HG03066 (cell line): ENCODE results near the gene SETBP1.

Source experiments
- ATAC-seq: cut with Tn5 transposase; IDR thresholded peaks from one replicate; pipeline ENCODE4 v1.9.1; 2021; ENCODE audit warnings: low read depth; ENCODE audit not compliant: unreplicated experiment

The SETBP1 gene

GRCh38 chr18:45049578-45050319 is 369.1 kb downstream of the SETBP1 start:
- no peak for ATAC-seq

DNA sequence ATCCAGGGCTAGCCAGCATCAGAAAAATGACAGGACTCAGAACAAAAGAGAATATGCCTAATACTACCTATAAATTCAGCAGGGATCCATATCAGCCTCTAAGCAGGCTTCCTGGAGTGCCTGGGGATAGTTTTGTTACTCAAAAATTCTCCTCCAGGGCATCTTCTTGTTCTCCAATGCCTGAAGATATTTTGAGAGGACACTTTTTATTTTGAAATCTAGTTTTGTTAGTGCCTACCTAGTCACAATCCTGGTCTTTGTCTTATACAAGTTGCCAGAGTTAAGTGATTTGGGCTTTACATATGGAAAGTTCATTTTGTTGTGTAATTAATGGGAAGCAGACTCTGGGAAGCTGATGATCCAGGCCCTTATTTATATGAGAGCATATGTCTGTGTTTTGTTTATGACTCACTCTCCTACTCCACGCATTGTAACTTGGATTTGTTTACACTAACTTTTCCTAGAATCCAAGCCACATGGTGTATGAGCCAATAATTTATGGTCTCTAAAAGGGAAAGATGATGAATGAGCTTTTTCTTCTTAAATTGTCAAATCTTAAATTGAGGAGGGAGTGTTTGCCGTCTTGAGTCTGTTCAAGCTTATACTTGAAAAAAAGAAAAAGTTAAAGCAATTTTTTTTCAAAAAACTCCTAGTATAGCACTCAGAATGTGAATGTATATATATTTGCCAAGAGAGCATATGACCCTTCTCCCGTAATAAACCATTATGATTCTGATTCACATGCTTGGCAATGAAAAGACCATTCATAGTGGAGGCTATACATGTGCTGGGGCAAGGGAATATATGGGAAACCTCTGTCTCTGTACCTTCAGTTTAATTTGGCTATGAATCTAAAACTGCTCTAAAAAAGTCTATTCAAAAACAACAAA is 370.3 kb downstream of the SETBP1 start:
- ATAC-seq: no peak

DNA sequence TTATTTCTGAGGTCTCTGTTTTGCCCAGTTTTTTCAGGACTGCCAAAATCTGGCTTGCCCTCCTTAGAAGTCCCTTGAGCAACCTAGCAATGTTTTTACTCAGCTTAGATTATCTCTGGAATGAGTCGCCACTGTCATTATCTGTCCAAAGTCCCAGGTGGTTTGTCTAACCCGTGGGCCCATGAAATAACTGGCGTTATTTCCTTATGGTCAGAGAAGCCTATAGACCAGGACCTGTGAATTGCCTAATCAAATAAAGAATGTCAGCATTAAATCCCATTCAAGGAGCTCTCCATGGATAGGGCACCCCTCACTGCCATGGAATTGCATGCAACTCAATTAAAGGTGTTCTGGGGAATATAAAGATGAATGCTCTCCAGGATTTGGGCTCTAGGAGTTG is 373.9 kb downstream of the SETBP1 start:
- ATAC-seq: no peak

DNA sequence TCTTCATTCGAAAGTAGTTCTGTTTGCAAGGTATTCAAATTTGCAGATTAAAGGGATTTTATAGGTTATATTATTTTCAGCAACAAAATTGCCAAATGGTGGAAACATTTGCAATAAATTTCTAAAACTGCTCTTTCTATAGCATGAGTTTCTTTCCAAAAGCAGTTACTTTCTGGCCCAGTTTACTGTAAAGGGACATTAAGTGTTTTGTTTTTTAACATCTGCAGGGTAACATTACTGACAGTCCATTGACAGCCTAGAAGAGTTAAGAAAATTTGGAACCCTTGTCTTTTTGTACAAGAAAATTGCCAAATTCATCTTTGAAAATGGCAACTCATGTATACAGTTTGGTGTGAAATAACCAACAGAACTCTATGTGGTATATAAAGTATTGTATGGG is 375.1 kb downstream of the SETBP1 start:
- ATAC-seq: no peak

DNA sequence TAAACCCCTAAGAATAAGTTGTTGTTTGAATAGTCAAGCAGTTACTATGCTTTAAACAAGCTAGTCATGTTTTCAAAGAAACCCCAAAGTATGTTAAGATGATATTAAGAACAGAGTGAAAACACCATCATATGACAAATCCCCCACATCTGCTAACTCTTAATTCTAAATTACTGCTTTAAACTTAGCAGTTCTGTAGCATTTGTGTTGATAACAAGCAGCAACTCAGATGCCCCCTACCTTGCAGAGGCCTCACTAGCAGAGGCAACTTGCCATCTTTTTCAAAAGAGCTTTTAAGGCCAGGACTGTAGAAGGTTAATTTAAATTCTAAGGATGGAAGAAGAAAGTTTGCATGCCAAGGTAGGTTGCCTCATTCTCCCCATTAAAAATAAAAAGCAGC is 376.2 kb downstream of the SETBP1 start:
- ATAC-seq: no peak

DNA sequence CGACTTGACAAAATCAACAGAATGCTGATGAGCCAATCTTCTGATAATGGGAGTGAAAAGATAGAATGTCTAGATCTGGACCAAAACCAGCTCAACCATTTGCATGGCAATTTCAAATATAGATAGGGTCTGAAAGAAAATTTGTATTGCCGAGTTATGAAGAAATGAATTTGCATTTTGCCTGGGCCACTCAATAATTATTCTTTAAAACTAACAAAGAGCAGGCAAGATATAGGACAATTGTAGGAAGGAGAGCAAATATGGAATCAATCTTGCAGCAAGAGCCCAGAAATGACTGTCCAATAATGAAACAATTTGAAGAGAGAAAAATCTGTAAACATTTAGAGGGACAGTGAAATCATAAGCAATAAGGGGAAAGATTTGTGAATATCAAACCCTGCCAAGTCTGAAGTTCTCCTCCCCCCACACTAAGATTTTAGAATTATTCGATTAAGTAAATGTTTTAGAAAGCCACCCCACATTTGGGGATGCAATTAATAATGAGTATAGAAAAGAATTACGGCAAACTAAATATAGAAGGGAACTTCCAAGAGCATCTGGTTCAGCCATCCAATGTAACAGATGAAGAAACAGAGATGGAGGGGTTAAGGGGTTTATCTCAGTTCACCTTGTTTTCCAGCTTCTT is 377.4 kb downstream of the SETBP1 start:
- ATAC-seq: no peak

DNA sequence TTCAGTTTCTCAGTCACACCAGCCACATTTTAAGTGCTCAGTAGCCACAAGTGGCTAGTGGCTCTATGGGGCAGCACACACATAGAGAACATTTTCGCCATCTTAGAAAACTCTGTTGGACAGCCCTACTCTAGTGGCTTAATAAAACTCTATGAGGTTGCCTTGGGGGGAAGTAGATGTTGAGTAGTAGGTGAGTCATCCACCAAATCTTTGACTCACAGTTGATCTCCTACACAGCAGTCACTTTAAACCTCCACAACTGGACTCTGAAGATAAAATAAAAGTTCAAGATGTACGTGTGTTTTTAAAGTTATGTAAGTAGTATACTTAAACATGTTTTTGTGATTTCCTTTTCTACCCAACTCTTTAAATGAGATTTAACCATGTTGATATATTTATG is 379.0 kb downstream of the SETBP1 start:
- no peak for ATAC-seq

- ATAC-seq: no peak
Observed at GRCh38 chr18:45060102-45060501, 379.4 kb downstream of the SETBP1 start.

- no peak for ATAC-seq
Observed at GRCh38 chr18:45061359-45061758, 380.7 kb downstream of the SETBP1 start.

- no peak for ATAC-seq
Observed at GRCh38 chr18:45063246-45064038, 382.8 kb downstream of the SETBP1 start.

DNA sequence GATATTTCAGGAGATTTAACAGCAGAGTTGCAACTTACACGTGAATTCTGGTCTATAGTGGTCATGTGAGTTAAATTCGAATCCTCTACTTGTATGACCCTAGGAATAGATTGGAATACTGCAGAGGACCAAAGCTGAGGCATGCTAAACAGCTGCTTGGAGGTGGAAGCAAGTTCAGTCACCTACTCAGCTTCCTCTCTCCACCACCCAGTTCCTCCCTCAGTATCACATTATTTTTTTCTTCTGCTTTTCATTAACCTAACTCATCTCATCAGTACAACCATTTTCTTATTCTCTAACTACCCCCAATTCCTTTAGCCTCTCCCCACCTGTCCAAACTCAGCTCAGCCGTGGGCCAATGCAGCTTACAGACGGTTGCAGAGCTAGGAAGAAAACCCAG is 385.5 kb downstream of the SETBP1 start:
- ATAC-seq: no peak

DNA sequence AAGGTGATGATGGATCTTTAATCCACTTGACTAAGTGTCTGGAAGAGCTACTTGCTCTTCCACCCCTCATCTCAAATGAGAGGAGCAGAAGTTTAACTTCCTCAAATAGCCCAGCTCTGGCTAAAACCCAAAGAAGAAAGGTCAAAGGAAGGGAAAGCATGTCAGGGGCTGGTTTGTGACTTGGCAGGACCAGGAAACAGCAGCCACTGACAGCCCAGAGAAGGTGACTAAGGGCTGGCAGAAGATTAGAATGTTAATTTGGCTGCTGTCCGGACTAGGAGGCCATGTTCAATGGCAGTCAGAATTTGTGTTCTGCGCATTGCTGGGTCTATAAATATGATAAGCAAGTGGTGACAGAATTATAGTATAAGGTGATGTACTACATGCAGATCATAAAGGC is 386.2 kb downstream of the SETBP1 start:
- no peak for ATAC-seq

DNA sequence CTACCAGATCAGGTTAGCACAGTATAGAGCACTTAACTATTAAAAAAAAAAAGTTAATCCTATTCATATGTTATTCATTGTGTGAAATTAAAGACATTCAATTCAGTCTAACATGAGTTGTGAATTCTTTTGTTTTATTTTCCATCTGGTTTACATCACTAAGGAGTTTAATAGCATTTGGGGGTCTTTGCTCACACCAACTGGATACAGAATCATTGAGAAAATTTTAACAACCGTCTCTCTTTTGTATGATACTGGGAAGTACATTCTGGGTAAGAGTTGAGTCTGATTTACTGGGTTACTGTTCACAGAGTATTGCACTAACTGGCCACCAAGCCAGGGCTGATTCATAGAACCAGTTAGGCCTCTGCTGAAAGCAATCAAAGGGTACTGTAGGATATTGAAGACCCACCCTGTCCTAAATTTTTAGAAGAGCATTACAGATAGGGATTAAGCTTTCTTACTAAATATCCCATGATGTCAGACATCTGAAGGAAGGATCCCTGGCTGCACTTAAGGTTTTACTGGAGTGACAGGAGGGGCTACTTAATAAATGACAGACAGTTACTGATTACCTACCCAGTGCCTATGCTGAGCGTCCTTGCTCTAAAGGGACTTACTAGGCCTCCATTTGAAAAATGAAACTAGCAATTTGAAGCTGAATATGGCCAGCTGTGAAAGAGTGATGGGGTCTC is 387.9 kb downstream of the SETBP1 start:
- ATAC-seq: no peak

DNA sequence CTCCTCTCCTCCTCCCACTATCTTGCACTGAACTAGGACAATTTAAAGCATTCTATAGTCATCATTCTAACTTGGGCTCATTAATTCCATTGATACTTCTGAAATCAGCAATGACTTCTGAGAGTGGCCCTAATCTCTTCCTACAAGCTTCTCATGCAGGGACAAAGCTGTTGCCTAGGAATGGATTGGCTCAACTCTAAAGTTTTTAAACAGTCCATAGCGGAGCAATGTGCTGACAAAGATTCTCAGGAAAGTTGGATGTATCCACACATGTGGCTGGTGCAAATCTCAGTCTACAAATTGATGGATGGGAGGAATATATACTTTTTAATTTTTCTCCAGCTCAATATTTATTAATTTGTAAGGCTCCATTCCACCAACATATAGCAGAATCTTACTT is 388.9 kb downstream of the SETBP1 start:
- no peak for ATAC-seq

DNA sequence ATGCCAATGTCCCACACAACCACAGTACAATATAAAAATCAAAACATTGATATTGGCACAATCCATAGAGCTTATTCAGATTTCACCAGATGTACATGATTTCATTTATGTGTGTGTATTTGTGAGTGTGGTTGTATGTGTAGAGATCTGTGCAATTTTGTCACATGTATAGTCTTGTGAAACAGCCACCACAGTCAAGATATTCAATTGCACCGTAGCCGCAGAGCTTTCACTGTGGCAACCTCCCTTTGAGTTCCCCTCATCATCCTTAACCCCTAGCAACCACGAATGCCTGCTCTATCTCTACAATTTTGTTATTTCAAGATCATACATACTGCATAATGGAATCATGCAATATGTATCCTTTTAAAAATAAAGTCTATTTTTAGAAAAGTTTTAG is 391.3 kb downstream of the SETBP1 start:
- ATAC-seq: no peak

- ATAC-seq: no peak
Observed at GRCh38 chr18:45073556-45073955, 392.9 kb downstream of the SETBP1 start.

DNA sequence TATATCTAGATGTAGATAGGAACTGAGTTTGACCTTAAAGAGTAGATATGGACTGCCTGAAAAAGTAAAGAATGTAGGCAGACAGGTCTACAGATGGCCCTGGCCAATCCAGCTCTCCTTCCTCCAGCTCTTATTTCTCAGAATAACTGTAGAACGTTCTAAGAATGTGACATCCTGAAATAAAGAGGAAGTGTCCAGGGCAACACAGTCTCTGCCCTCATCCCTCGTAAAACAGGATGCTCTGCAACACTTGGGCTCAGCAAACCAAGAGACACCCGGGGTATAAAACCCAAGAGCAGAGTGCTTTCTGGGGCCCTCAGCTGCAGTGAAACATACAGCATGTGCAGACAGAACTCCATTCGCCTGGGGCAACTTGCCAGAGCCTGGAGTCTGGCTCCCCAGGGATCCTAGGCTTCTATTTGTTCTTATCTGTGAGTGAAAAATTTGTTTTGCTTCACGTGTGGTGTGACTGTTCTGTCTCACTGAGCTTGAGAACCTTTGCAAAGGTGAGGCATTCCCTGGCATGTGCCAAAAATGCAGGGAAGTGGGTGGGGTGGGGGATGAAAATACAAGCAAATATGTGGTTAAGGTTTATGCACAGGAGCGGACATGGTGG is 401.0 kb downstream of the SETBP1 start:
- ATAC-seq: no peak

DNA sequence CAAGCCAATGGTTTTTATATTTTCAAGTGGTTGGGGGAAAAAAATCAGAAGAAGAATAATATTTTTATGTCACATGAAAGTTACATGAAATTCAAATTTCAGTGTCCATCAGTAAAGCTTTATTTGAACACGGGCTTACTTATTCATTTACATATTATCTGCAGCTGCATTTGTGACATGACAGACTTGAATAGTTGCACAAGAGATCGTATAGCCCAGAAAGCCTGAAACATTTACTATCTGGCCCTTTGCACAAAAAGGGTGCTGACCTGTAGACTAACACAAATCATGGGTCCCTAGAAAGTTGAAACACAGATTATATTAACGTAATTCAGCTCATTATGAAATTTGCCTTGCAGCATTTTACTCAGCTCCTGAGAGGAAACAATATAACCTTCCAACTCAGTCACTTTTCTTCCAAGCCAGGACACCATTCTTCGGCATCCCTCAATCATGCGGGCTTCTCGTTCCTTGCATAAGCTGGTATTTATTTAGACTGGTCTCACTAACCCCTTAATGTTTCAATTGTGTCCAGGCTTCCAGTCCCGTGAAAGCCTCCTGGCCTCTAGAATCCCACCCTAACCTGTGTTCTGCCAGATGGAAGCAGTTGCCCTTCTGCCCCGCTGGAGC is 402.7 kb downstream of the SETBP1 start:
- ATAC-seq: no peak

DNA sequence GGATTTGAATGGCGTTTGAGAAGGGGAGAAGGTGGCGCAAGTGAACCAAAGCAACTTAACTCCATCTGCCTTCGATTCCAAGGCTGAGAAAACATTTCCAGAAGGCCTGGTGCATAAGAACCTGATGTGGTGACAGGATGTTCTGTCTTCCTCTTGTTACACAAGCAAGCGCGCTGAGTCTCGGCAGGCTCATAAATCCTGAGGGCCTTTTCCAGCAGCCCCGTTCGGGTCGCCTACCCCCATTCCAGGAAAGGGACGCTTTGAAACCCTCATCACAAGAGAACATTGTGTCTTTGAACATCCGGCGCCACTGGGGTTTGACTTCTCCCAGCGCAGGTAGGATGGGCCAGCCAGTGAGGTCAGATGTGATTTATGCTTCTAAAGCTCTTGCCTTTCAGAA is 403.5 kb downstream of the SETBP1 start:
- no peak for ATAC-seq
